ENCODE measurements around the gene ZRANB3. TPM values are rescaled to one million over a fixed set of nuclear protein-coding genes. Genes with fewer than 3 reads are reported as not detected.
A peak's percentile ranks its signal among the peaks of the same experiment; 100 is the strongest.
"Not testable (repeated sequence)": the region's sequence is repeated elsewhere in the genome, so short reads cannot be mapped to it uniquely, and the experiment has no call there.

ZRANB3 gene
- polyA plus RNA-seq, 4 donors = 0.81 to 3.6 (median 3.0) TPM; not detected in 1

DNA sequence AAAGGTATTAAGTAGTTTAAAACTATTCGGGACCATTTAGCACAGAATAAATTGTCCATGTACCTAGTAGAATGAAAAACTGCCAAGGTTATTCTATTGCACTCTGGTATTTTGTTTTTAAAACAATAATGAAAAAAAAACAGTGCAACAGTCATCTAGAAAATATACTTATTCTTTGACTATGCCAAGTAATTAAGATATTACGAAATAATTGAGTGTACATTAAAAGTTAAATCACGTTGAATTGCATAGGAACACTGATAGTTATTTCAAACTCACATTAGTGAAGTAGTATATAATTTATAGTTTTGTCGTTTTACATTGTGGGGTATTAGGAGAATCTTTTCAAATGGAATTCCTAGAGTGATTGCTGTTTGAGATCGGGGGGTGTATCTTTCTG is 20.3 kb upstream of the ZRANB3 start:
- Histone ChIP-seq H3K9me3 (ENCODE audit: control insufficient read depth in 2 of 2, insufficient read depth in 1 of 2, low read depth in 1 of 2, low read length in 1 of 2) (no peaks in the 10 kb centered on the region), H3K27me3 (ENCODE audit: control insufficient read depth in 3 of 3, insufficient read depth in 3 of 3, low read length in 3 of 3) (no peaks in the 10 kb centered on the region), H3K36me3 (ENCODE audit: control insufficient read depth in 3 of 3, insufficient read depth in 2 of 3, low read depth in 1 of 3, low read length in 3 of 3) (peaks cover 0 to 4% (median 0%) of the 10 kb centered on the region in 3 donors), H3K27ac (ENCODE audit: low read depth in 1 of 3, low read length in 2 of 3) (no peak overlapping the region), H3K4me1 (ENCODE audit: control insufficient read depth in 3 of 3, insufficient read depth in 2 of 3, low read depth in 1 of 3, low read length in 2 of 3) (no peaks in the 10 kb centered on the region), H3K4me3 (ENCODE audit: low read depth in 1 of 3, low read length in 3 of 3) (no peak overlapping the region)
- FAIRE-seq (no peak), DNase-seq (no peak)
- 85 to 90% (median 89%) methylated on average over 5 of the region's 5 CpGs for WGBS, 3 donors

DNA sequence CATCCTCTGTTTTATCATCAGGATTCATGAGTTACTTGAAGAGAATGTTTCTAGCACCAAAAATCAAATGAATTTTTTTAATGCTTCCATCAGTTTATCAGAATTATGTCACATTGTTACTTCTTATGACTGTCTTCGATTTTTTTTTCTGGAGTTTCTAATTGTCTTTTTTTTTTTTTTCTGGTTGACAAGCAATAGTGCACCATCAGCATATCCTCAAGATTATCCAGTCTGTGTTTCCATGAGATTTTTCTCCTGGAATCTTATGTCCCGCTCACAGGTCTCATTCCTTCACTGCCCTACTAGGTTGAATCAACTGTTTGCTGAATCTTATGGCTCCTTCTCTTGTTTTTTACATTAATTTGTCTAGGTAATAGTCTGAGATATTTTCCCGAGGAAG is 16.3 kb upstream of the ZRANB3 start:
- no peak for DNase-seq
- no peaks in the 10 kb centered on the region for H3K27me3 ChIP-seq (ENCODE audit: control insufficient read depth in 3 of 3, insufficient read depth in 3 of 3, low read length in 3 of 3)
- H3K36me3 ChIP-seq (ENCODE audit: control insufficient read depth in 3 of 3, insufficient read depth in 2 of 3, low read depth in 1 of 3, low read length in 3 of 3) = no peaks in the 10 kb centered on the region
- H3K27ac ChIP-seq (ENCODE audit: low read depth in 1 of 3, low read length in 2 of 3) = no peak overlapping the region
- no peak for FAIRE-seq
- H3K9me3 ChIP-seq (ENCODE audit: control insufficient read depth in 2 of 2, insufficient read depth in 1 of 2, low read depth in 1 of 2, low read length in 1 of 2) = no peaks in the 10 kb centered on the region
- 93 to 96% (median 95%) methylated on average over 3 of the region's 3 CpGs for WGBS, 3 donors
- H3K4me1 ChIP-seq (ENCODE audit: control insufficient read depth in 3 of 3, insufficient read depth in 2 of 3, low read depth in 1 of 3, low read length in 2 of 3) = no peaks in the 10 kb centered on the region
- H3K4me3 ChIP-seq (ENCODE audit: low read depth in 1 of 3, low read length in 3 of 3) = no peak overlapping the region

DNA sequence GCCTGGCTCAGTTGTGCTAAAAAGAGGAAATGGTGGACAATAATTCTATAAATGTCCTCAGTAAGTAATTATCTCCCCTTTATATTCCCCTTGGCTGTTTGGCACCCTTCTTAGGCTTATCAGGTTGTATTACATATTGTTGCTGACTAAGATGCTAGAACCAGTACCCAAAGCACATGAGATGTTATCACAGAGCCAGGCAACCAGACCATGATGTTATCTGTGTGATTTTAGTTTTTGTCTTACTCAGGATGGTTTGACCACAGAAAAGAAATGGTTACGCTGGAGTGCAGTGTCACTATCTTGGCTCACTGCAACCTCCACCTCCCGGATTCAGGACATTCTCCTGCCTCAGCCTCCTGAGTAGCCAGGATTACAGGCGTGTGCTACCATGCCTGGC is 15.4 kb upstream of the ZRANB3 start:
- no peaks in the 10 kb centered on the region for H3K27me3 ChIP-seq (ENCODE audit: control insufficient read depth in 3 of 3, insufficient read depth in 3 of 3, low read length in 3 of 3)
- no peaks in the 10 kb centered on the region for H3K9me3 ChIP-seq (ENCODE audit: control insufficient read depth in 2 of 2, insufficient read depth in 1 of 2, low read depth in 1 of 2, low read length in 1 of 2)
- H3K4me1 ChIP-seq (ENCODE audit: control insufficient read depth in 3 of 3, insufficient read depth in 2 of 3, low read depth in 1 of 3, low read length in 2 of 3) = no peaks in the 10 kb centered on the region
- DNase-seq = no peak
- no peak overlapping the region for H3K4me3 ChIP-seq (ENCODE audit: low read depth in 1 of 3, low read length in 3 of 3)
- FAIRE-seq = no peak
- H3K36me3 ChIP-seq (ENCODE audit: control insufficient read depth in 3 of 3, insufficient read depth in 2 of 3, low read depth in 1 of 3, low read length in 3 of 3) = no peaks in the 10 kb centered on the region
- no peak overlapping the region for H3K27ac ChIP-seq (ENCODE audit: low read depth in 1 of 3, low read length in 2 of 3)
- WGBS, 3 donors = 89 to 94% (median 91%) methylated on average over 3 of the region's 3 CpGs

DNA sequence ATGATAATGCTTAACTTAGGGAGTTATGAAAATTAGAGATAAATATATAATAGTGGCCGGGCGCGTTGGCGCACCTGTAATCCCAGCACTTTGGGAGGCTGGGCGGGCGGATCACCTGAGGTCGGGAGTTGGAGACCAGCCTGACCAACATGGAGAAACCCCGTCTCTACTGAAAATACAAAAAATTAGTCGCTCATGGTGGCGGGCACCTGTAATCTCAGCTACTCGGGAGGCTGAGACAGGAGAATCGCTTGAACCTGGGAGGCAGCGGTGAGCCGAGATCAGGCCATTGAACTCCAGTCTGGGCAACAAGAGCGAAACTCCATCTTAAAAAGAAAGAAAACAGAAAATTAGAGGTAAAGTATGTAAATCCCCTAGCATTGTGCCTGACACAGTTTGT is 2.5 kb upstream of the ZRANB3 start:
- H3K36me3 ChIP-seq (ENCODE audit: control insufficient read depth in 3 of 3, insufficient read depth in 2 of 3, low read depth in 1 of 3, low read length in 3 of 3); H3K27me3 ChIP-seq (ENCODE audit: control insufficient read depth in 3 of 3, insufficient read depth in 3 of 3, low read length in 3 of 3); FAIRE-seq; H3K9me3 ChIP-seq (ENCODE audit: control insufficient read depth in 2 of 2, insufficient read depth in 1 of 2, low read depth in 1 of 2, low read length in 1 of 2); DNase-seq; H3K4me1 ChIP-seq (ENCODE audit: control insufficient read depth in 3 of 3, insufficient read depth in 2 of 3, low read depth in 1 of 3, low read length in 2 of 3); H3K4me3 ChIP-seq (ENCODE audit: low read depth in 1 of 3, low read length in 3 of 3); H3K27ac ChIP-seq (ENCODE audit: low read depth in 1 of 3, low read length in 2 of 3): not testable (repeated sequence)
- WGBS, 3 donors = 97 to 98% (median 98%) methylated on average over 15 of the region's 15 CpGs

DNA sequence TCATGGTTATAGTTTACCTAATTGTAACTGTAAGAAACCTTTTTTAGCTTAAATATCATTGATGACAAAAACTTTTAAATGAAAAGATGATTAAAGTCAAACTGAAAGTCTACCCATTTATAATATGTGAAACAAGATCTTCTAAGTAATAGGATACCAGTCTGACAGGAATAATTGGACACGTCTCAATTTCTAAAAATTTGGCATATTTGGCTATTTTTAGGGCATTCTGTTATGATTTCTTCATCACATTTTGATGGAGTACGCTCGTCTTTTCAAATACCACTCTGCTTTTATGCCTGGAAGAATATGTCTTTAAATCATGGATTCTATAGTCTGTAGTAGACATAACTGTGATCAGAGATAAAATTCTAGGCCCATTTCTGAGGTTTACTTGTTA is 1.6 kb upstream of the ZRANB3 start:
- 51 to 61% (median 54%) methylated on average over 3 of the region's 3 CpGs for WGBS, 3 donors
- Histone ChIP-seq H3K9me3 (ENCODE audit: control insufficient read depth in 2 of 2, insufficient read depth in 1 of 2, low read depth in 1 of 2, low read length in 1 of 2) (no peaks in the 10 kb centered on the region), H3K4me1 (ENCODE audit: control insufficient read depth in 3 of 3, insufficient read depth in 2 of 3, low read depth in 1 of 3, low read length in 2 of 3) (peaks cover 0 to 3% (median 2%) of the 10 kb centered on the region in 3 donors), H3K36me3 (ENCODE audit: control insufficient read depth in 3 of 3, insufficient read depth in 2 of 3, low read depth in 1 of 3, low read length in 3 of 3) (no peaks in the 10 kb centered on the region), H3K4me3 (ENCODE audit: low read depth in 1 of 3, low read length in 3 of 3) (no peak overlapping the region), H3K27ac (ENCODE audit: low read depth in 1 of 3, low read length in 2 of 3) (no peak overlapping the region), H3K27me3 (ENCODE audit: control insufficient read depth in 3 of 3, insufficient read depth in 3 of 3, low read length in 3 of 3) (no peaks in the 10 kb centered on the region)
- no peak for DNase-seq
- no peak for FAIRE-seq

DNA sequence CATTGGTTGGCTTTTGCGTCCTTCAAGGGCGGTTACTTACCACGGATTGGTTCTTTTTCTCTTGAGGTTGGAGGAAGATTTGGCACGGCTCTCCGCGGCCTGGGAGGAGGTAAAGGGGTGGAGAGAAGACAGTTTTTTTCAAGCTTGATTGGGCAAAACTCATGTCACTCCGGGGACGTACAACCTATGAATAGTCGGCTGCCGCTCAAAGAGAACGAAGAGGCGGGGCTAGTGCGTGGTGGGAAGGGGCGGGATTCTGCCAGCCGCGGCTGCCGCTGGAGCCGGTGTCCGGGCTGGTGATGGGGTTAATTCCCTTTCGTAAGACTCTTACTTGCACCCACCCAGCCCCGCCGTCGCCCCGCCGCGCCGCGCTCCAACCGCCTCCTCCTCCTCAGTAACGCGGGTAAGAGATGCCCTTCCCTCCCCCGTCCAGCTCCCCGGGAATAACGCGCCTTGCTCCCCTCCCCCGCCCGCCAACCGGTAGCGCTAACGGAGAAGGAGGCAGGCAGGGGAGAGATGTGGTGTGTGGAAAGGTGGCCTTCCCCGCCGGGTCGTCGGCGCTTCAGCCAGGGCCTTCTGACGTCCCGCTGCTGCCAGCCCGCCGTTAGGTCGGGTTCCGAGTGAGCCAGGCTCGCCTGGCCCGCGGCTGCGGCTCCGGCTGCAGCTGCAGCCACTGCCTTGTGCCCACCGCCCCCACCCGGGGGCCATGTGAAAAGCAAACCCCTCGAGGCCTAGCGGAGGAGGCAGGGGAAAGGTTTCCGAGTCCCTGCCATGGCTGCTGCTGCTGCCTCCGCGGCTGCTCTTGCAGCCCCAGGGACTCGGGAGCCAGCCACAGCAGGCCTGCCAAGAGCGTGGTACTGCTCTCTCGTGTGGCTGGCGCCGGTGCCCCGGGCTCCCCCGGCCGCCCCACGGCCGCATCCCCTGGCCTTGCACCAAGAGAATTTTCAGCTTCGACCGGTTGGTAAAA is 496 bp upstream of the ZRANB3 start, which contains the start of gene R3HDM1:
Gene R3HDM1, plus strand, starts transcription at position 254 of the 967 bp plus-strand sequence. CDS start 73,362 bp downstream, outside the sequence.
- Histone ChIP-seq H3K27ac (ENCODE audit: low read depth in 1 of 3, low read length in 2 of 3) (peak within 1 kb of the TSS; percentile 42 to 95 (median 95)), H3K4me3 (ENCODE audit: low read depth in 1 of 3, low read length in 3 of 3) (peak within 1 kb of the TSS; percentile 68 to 84 (median 81)), H3K36me3 (ENCODE audit: control insufficient read depth in 3 of 3, insufficient read depth in 2 of 3, low read depth in 1 of 3, low read length in 3 of 3) (no peaks in the 10 kb centered on the region), H3K4me1 (ENCODE audit: control insufficient read depth in 3 of 3, insufficient read depth in 2 of 3, low read depth in 1 of 3, low read length in 2 of 3) (peaks cover 0 to 3% (median 2%) of the 10 kb centered on the region in 3 donors), H3K9me3 (ENCODE audit: control insufficient read depth in 2 of 2, insufficient read depth in 1 of 2, low read depth in 1 of 2, low read length in 1 of 2) (no peaks in the 10 kb centered on the region), H3K27me3 (ENCODE audit: control insufficient read depth in 3 of 3, insufficient read depth in 3 of 3, low read length in 3 of 3) (no peaks in the 10 kb centered on the region)
- WGBS, 3 donors = 0 to 1% (median 0%) methylated on average over 55 to 75 of the region's 75 CpGs
- peak; percentile 100 for DNase-seq
- FAIRE-seq = peak; percentile 71

DNA sequence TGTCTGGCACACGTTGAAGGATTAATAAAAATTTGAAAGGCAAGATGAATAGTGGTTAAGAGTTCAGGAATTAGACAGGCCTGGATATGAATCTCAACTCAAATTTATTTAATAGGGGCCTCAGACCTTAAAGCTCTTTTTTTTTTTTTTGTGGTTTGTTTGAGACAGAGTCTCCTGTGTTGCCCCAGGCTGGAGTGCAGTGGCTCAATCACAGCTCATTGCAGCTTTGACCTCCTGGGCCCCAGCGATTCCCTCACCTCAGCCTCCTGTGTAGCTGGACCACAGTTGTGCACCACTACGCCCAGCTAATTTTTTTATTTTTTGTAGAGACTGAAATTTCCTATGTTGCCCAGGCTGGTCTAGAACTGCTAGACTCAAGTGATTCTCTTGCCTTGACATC is 3.0 kb downstream of the ZRANB3 start:
- H3K9me3 ChIP-seq (ENCODE audit: control insufficient read depth in 2 of 2, insufficient read depth in 1 of 2, low read depth in 1 of 2, low read length in 1 of 2) = no peaks in the 10 kb centered on the region
- 91 to 95% (median 93%) methylated on average over 3 of the region's 3 CpGs for WGBS, 3 donors
- DNase-seq = no peak
- H3K27ac ChIP-seq (ENCODE audit: low read depth in 1 of 3, low read length in 2 of 3) = no peak overlapping the region
- FAIRE-seq = no peak
- no peaks in the 10 kb centered on the region for H3K36me3 ChIP-seq (ENCODE audit: control insufficient read depth in 3 of 3, insufficient read depth in 2 of 3, low read depth in 1 of 3, low read length in 3 of 3)
- H3K4me1 ChIP-seq (ENCODE audit: control insufficient read depth in 3 of 3, insufficient read depth in 2 of 3, low read depth in 1 of 3, low read length in 2 of 3) = peaks cover 0 to 3% (median 1%) of the 10 kb centered on the region in 3 donors
- no peak overlapping the region for H3K4me3 ChIP-seq (ENCODE audit: low read depth in 1 of 3, low read length in 3 of 3)
- H3K27me3 ChIP-seq (ENCODE audit: control insufficient read depth in 3 of 3, insufficient read depth in 3 of 3, low read length in 3 of 3) = no peaks in the 10 kb centered on the region

DNA sequence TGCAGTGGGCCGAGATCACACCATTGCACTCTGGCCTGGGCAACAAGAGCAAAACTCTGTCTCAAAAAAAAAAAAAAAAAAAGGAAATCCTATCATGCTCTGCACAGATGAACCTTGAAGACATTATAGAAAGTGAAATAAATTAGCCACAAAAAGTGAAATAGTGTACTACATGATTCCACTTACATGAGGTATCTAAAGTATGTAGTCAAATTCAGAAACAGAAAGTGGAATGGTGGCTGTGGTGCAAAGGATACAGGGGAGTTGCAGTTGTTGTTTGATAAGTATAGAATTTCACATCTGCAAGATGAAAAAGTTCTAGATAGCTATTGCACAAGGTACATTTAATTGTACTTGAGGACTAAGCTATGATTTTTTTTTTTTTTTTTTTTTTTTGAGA is 5.2 kb downstream of the ZRANB3 start:
- no peak for FAIRE-seq
- Histone ChIP-seq H3K9me3 (ENCODE audit: control insufficient read depth in 2 of 2, insufficient read depth in 1 of 2, low read depth in 1 of 2, low read length in 1 of 2) (peaks cover 0 to 2% of the 10 kb centered on the region in 2 donors), H3K36me3 (ENCODE audit: control insufficient read depth in 3 of 3, insufficient read depth in 2 of 3, low read depth in 1 of 3, low read length in 3 of 3) (peaks cover 0 to 3% (median 0%) of the 10 kb centered on the region in 3 donors), H3K4me3 (ENCODE audit: low read depth in 1 of 3, low read length in 3 of 3) (no peak overlapping the region), H3K4me1 (ENCODE audit: control insufficient read depth in 3 of 3, insufficient read depth in 2 of 3, low read depth in 1 of 3, low read length in 2 of 3) (no peaks in the 10 kb centered on the region), H3K27ac (ENCODE audit: low read depth in 1 of 3, low read length in 2 of 3) (no peak overlapping the region), H3K27me3 (ENCODE audit: control insufficient read depth in 3 of 3, insufficient read depth in 3 of 3, low read length in 3 of 3) (no peaks in the 10 kb centered on the region)
- no peak for DNase-seq
- WGBS, 3 donors = 90 to 94% (median 94%) methylated on average over 1 of the region's 1 CpG
